Coronary artery (tissue), 2 donors: ENCODE results near the gene AGPAT2.
A peak's percentile ranks its signal among the peaks of the same experiment; 100 is the strongest.
"Not testable (repeated sequence)": the region's sequence is repeated elsewhere in the genome, so short reads cannot be mapped to it uniquely, and the experiment has no call there.

Experiments
- DNase-seq: peaks from one replicate; pipeline ENCODE4 v3.0.0-alpha.2; 2017; ENCODE audit warnings: low spot score
- H3K27ac ChIP-seq, 2 donors: fragments of 200-600 bp; sonication (generic); one replicate each; pipeline ENCODE4 v1.5.1; 2016 to 2019
- H3K4me3 ChIP-seq: fragments of 200-600 bp; sonication (generic); 2 replicates; pipeline ENCODE4 v1.5.1; 2016; ENCODE audit warnings: mild to moderate bottlenecking, moderate library complexity
- TF ChIP-seq, protein P1 (sequence below): fragments of 200-600 bp; sonication (generic); IDR thresholded peaks from one replicate; pipeline ENCODE4 v1.5.1; 2019; ENCODE audit warnings: antibody characterized with exemption

The AGPAT2 gene

DNA sequence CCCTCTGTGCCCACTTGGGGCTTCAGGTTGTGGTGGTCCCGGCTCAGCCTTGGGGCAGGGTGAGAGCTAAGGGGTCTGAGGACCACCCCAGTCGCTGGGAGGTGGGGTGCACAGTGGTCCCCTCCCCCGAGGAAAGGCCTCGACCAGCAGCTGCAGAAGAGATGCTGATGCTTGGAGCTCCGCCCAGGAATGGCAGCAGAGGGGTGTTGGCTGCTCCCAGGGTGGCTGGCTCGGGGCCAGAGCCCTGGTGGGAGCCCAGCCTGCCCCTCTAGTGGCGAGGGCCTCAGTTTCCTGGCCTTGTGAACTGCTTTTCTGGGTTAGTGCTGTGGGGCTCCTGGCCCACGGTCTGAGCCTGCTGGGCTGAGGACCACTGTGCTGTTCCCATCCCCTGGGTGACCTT, 26.3 kb upstream of the AGPAT2 start:
- H3K4me3 ChIP-seq: peak overlapping the region; percentile 64
- TF ChIP-seq, protein P1, sequence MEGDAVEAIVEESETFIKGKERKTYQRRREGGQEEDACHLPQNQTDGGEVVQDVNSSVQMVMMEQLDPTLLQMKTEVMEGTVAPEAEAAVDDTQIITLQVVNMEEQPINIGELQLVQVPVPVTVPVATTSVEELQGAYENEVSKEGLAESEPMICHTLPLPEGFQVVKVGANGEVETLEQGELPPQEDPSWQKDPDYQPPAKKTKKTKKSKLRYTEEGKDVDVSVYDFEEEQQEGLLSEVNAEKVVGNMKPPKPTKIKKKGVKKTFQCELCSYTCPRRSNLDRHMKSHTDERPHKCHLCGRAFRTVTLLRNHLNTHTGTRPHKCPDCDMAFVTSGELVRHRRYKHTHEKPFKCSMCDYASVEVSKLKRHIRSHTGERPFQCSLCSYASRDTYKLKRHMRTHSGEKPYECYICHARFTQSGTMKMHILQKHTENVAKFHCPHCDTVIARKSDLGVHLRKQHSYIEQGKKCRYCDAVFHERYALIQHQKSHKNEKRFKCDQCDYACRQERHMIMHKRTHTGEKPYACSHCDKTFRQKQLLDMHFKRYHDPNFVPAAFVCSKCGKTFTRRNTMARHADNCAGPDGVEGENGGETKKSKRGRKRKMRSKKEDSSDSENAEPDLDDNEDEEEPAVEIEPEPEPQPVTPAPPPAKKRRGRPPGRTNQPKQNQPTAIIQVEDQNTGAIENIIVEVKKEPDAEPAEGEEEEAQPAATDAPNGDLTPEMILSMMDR: no peak
- H3K27ac ChIP-seq: peak overlapping the region in 1 of 2 donors; percentile 43

DNA sequence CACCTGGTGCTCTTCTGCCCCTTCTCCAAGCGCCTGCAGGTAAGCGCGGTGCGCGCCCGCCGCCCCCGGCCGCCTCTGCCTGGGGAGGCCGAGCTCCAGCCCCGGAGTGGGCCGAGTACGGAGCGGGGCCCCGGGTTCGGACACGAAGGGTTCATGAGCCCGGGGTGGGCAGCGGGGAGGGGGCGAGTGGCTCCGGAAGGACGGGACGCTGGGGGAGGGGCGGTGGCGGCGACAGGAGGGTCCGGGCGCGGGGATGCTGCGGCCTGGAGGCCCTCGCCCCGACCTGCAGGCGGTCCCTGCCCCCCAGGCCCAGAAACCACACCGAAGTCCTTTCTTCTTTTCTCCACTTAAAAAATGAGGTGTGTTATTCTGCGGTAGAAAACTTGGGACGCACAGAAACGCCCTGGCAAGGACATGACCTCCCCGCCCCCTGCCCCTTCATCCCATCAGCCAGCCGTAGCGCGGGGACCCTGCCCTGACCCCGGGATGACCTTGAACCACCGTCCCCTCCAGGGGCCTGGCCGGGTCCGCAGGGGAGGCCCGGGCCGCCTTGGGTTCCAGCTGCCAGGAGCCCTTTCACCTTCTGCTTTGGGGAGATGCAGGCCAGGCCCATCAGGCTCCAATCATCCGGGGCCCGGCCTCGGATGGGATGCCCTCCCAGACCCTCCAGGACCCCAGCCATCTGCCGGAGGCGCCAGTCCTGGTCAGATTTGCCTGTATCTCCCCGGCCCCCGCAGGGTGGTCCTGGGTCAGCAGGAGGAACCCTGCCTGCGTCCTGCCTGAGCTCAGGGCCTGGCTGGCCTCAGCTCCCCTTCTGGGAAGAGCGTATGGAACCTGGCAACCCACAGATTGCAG, 25.7 kb upstream of the AGPAT2 start:
- no peak for DNase-seq
- TF ChIP-seq, protein P1: no peak
- peak overlapping the region in 1 of 2 donors; percentile 43 for H3K27ac ChIP-seq
- H3K4me3 ChIP-seq: peak overlapping the region; percentile 64

More for the DNA sequence above, 26.3 kb upstream of the AGPAT2 start:
- no peak for DNase-seq

GRCh38 chr9:136711751-136712689, 24.8 kb upstream of the AGPAT2 start, which contains the start of gene DIPK1B:
Gene DIPK1B, plus strand, starts transcription at chr9:136712572. Its CDS starts 94 bp downstream, at chr9:136712666.
- TF ChIP-seq, protein P1: no peak
- peak within 1 kb of the TSS; percentile 64 for H3K4me3 ChIP-seq
- DNase-seq: no peak
- H3K27ac ChIP-seq: peak within 1 kb of the TSS in 1 of 2 donors; percentile 43

- not testable (repeated sequence) for H3K4me3 ChIP-seq, H3K27ac ChIP-seq
Observed at GRCh38 chr9:136711219-136711648, 24.0 kb upstream of the AGPAT2 start.

DNA sequence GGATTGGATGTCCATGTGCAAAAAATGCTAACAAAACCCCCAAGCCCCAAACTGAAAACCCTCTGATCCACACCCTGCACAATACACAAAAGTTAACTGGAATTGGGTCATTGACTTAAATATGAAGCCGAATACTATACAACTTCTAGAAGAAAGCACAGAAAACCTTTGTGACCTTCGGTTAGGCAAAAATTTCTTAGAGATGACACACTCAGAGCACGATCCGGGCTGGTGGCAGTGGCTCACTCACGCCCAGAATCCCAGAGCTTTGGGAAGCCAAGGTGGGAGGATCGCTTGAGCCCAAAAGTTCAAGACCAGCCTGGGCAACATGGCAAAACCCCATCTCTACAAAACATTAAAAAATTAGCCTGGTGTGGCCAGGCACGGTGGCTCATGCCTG, 23.3 kb upstream of the AGPAT2 start:
- DNase-seq: no peak
- H3K27ac ChIP-seq: no peak overlapping the region
- H3K4me3 ChIP-seq: no peak overlapping the region
- TF ChIP-seq, protein P1: no peak

More at GRCh38 chr9:136711219-136711648, 24.0 kb upstream of the AGPAT2 start:
- DNase-seq: not testable (repeated sequence)

DNA sequence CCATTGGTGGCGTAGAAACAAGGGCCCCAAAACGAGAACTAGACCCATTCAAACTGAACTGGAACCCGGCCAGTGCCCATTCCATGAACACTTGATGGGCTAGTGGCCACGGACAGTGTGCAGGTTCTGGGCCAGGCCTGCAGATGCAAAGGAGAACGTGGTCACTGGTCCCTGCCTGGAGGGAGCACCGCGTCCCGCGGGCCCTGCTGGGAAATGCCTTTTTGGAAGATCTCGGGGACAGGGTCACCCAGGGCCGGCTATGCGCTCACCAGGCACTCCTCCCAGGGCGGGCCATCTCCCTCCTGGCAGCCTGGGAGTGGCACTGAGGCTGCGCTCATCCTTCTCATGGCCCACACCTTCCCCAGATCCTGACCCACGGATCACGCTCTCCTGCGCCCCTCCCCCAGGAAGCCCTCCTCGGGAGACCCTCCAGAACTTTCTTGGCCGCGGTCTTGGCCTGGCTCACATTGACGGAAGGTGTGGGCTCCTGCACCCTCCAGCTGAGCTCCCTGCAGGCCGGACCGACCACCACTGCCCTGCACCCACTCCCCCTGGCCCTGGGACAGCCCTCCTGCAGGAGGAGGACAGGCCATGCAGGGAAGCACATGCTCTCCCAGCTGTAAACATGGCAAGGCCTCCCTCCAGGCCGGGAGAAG, 22.3 kb upstream of the AGPAT2 start:
- DNase-seq: no peak
- TF ChIP-seq, protein P1: no peak
- H3K4me3 ChIP-seq: no peak overlapping the region

More for the DNA sequence above, 22.3 kb upstream of the AGPAT2 start:
- no peak overlapping the region for H3K27ac ChIP-seq
